ENCODE measurements around the gene GAGE12D.
"Not testable (repeated sequence)": the region's sequence is repeated elsewhere in the genome, so short reads cannot be mapped to it uniquely, and the experiment has no call there.

GRCh38 chrX:49568728-49569127 is 27.2 kb downstream of the GAGE12D start:
- not testable (repeated sequence) for TF ChIP-seq CTCF (IDR thresholded peaks at IDR 0.05); JUN (CRISPR knock-in tag; IDR thresholded peaks at IDR 0.05); USF1 (CRISPR knock-in tag; IDR thresholded peaks at IDR 0.05); ZNF232 (CRISPR knock-in tag; IDR thresholded peaks at IDR 0.05); IRF2 (CRISPR knock-in tag; IDR thresholded peaks at IDR 0.05; ENCODE audit: borderline replicate concordance, low read depth); ZBTB21 (CRISPR knock-in tag; IDR thresholded peaks at IDR 0.05; ENCODE audit: borderline replicate concordance); RELA (CRISPR knock-in tag; IDR thresholded peaks at IDR 0.05; ENCODE audit: borderline replicate concordance); MAX (CRISPR knock-in tag; IDR thresholded peaks at IDR 0.05); FOXJ3 (CRISPR knock-in tag; IDR thresholded peaks at IDR 0.05; ENCODE audit: borderline replicate concordance); PRRX2 (CRISPR knock-in tag; IDR thresholded peaks at IDR 0.05); SP1 (CRISPR knock-in tag; conservative IDR thresholded peaks at IDR 0.05); ATF2 (CRISPR knock-in tag; IDR thresholded peaks at IDR 0.05; ENCODE audit: borderline replicate concordance, low read depth); ZNF121 (CRISPR knock-in tag; IDR thresholded peaks at IDR 0.05); KAT7 (CRISPR knock-in tag; IDR thresholded peaks at IDR 0.05; ENCODE audit: borderline replicate concordance)

Measured in WTC11 (cell line).